Measurements from ENCODE around the gene FNDC7. TPM values are rescaled to one million over a fixed set of nuclear protein-coding genes. Genes with fewer than 3 reads are reported as not detected.

The FNDC7 gene
- total and polyA plus RNA-seq, 10 of the 15 experiments (the other 5 are each of a cell fraction or from before 2014, with no cell fraction given): not detected

- 0 out of 2 replicates have a peak, but pooled peaks have one; percentile 70 for TF ChIP-seq MAX (IDR thresholded peaks at IDR 0.05; ENCODE audit: low read depth, low read length)
- TF ChIP-seq BHLHE40 (IDR thresholded peaks at IDR 0.05; ENCODE audit: borderline replicate concordance in 1 of 2, low read depth in 2 of 2, low read length in 1 of 2): peak in 1 of 2 experiments; percentile 54; a peak in 3 of 4 replicates
- no peak for TF ChIP-seq ZNF24 (IDR thresholded peaks at IDR 0.05)
These were observed 33.9 kb downstream of the FNDC7 start, which contains the start of gene STXBP3 (continued) for GRCh38 chr1:108746382-108747170.

GRCh38 chr1:108747171-108747850, 34.6 kb downstream of the FNDC7 start:
- TF ChIP-seq RUNX3 (IDR thresholded peaks at IDR 0.05; ENCODE audit: low read length) (peak; percentile 44; the same call in 1 of the 2 replicates), EED (IDR thresholded peaks at IDR 0.05; ENCODE audit: low read depth) (0 out of 2 replicates have a peak, but pooled peaks have one; percentile 10), NFYB (IDR thresholded peaks at IDR 0.05; ENCODE audit: insufficient read depth, low read depth, low read length) (0 out of 2 replicates have a peak, but pooled peaks have one; percentile 43), IKZF2 (IDR thresholded peaks at IDR 0.05) (peak; percentile 12 to 15; a peak in 2 of 4 replicates), HDAC2 (IDR thresholded peaks at IDR 0.05) (no peak), CREB1 (IDR thresholded peaks at IDR 0.05; ENCODE audit: low read depth) (peak; percentile 31; the same call in 1 of the 2 replicates)
- 2% methylated on average over 15 of the region's 15 CpGs for WGBS (ENCODE audit: insufficient coverage, insufficient replicate concordance, low lambda C conversion rate, missing lambda C conversion rate)
- ChIA-PET SMC1A (ENCODE audit: uncharacterized antibody, unreplicated experiment) (no interaction called here), RAD21 (ENCODE audit: unreplicated experiment) (interaction anchor here (1.5 kb wide), 1 partner anchor 54 kb away, joined by 4 read pairs; no protein-coding TSS in a partner anchor), CTCF (interaction anchor here (1.6 kb wide), 1 partner anchor 54 kb away, joined by 4 read pairs; no protein-coding TSS in a partner anchor), POLR2A (no interaction called here)
- Histone ChIP-seq H2AFZ (ENCODE audit: control insufficient read depth, low read depth, low read length) (peak overlapping the region; percentile 93), H3K27ac (ENCODE audit: control insufficient read depth, insufficient read depth) (peak overlapping the region; percentile 87), H3K27me3 (replicated peaks in 1 of 2; ENCODE audit: control insufficient read depth in 2 of 2, insufficient read depth in 2 of 2, low read length in 1 of 2) (no peaks in the 10 kb centered on the region), H4K20me1 (ENCODE audit: control insufficient read depth, insufficient read depth) (no peaks in the 10 kb centered on the region), H3K4me3 (peak overlapping the region; percentile 94), H3K4me1 (ENCODE audit: control insufficient read depth, insufficient read depth, low read length) (no peaks in the 10 kb centered on the region), H3K9ac (ENCODE audit: control insufficient read depth, insufficient read depth, low read length) (peak overlapping the region; percentile 82), H3K79me2 (ENCODE audit: control insufficient read depth, insufficient read depth, low read length) (peaks cover 11% of the 10 kb centered on the region), H3K36me3 (ENCODE audit: control insufficient read depth in 2 of 2, insufficient read depth in 2 of 2, low read length in 1 of 2) (no peaks in the 10 kb centered on the region), H3K9me3 (replicated peaks; ENCODE audit: control insufficient read depth, insufficient read depth, low read length) (no peaks in the 10 kb centered on the region), H3K4me2 (ENCODE audit: control insufficient read depth, insufficient read depth) (peak overlapping the region; percentile 45)
- intact Hi-C loops (cut with micrococcal nuclease; ENCODE audit: unreplicated experiment) (loop anchor here (2.0 kb wide), 1 partner anchor 55 kb away; the partner anchor contains the start of gene PRPF38B), in situ Hi-C loops (cut with MboI) (no loop called here)
- TSS peak; percentile 72 for BruUV-seq (replicated peaks)
- FAIRE-seq (peak; percentile 7), DNase-seq (ENCODE audit: low read depth, low spot score) (peak; percentile 13), ATAC-seq (peak; percentile 58)
